ENCODE data around the gene PRXL2B.
"Not testable (repeated sequence)": the region's sequence is repeated elsewhere in the genome, so short reads cannot be mapped to it uniquely, and the experiment has no call there.

Gene PRXL2B

GRCh38 chr1:2550309-2550861 lies 36.2 kb upstream of the PRXL2B start:
- not testable (repeated sequence) for DNase-seq (ENCODE audit: low read depth, low spot score)

- not testable (repeated sequence) for DNase-seq (ENCODE audit: low read depth, low spot score)
Measured at GRCh38 chr1:2551544-2551943, 35.0 kb upstream of the PRXL2B start.

DNA sequence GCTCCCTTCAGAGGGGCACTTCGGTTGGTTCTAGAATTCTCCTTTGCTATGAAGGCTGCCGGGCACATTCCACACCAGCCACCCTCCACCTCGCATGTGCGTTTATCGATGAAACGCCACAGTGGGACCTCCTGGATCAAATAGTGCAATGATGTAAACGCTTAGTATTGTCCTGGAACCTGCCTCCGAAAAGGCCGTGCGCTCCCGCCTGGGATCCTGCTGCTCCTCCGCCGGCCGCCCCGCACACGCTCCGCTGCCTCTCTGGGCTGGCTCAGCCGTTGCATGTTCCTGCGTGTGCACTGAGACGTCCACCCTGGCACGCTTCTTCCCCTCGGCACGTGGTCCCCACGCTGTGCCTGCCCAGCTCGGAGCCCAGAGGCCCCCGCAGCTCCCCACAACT lies 34.4 kb upstream of the PRXL2B start:
- DNase-seq (ENCODE audit: low read depth, low spot score) = no peak

- DNase-seq (ENCODE audit: low read depth, low spot score) = not testable (repeated sequence)
Measured at GRCh38 chr1:2553076-2553475, 33.5 kb upstream of the PRXL2B start.

DNA sequence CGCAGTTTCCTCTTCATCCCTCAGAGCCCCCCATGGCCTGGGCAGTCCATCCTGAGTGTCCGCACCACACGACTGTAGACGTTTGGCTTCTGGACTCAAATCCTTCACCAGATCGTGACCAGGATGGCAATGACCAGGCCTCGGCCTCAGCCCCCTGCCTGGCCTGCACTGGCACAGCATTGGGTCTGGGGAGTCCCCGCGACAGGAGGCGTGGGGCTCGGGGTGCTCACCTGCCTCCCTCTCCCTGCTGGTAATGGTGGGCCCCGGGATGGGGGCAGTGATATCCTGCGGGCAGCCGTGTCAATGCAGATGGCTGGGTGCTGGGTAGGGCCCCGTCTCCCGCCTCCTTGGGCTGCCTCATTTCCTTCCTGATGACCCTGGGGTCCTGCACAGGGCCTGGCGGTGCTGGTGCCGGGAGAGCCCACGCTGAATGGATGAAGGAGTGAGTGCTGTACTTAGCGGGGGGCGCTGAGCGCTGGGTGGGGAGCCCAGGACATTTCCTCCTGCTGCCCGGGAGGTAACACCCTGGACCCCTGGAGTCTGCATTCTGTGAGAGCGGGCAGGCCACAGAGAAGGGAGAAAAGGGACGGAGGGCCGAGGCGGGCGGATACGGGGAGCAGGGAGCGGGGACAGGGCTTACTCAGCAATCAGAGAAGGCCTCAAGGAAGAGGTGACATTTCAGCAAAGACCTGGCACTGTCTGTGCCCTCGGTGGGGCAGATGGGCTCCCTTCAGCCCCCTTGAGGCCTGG lies 32.5 kb upstream of the PRXL2B start:
- no peak for DNase-seq (ENCODE audit: low read depth, low spot score)

- no peak for DNase-seq (ENCODE audit: low read depth, low spot score)
Measured at GRCh38 chr1:2554621-2555387, 31.8 kb upstream of the PRXL2B start.

DNA sequence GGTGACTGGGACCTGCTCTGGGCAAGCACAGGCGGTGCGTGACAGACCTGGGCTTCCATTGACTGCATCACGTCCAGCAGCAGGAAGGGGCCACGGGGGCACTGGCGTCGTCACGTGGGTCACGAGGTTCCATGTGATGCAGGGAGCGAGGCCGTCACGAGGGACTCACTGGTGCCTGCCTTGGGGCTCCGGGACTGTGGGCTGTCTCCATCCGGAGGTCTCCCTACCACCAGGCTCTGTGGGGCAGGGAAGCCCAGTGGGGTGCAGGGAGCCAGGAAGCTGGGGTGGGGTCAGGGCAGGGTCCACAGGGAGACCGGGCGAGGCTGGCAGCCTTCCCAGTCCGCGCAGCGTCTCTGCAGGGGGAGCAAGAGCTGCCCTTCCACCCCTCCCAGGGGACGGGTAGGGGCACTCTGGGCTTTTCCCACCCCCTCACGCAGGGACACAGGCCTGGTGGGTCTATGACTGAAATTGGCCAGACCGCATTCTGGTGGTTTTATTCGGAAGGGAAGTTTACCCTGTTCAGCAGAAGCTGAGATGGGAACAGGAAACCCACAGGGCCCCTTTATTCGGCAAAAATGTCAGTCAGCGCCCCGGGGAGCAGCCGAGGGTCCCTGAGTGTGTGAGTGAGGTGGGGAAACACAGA lies 30.8 kb upstream of the PRXL2B start:
- DNase-seq (ENCODE audit: low read depth, low spot score) = peak; percentile 84

DNA sequence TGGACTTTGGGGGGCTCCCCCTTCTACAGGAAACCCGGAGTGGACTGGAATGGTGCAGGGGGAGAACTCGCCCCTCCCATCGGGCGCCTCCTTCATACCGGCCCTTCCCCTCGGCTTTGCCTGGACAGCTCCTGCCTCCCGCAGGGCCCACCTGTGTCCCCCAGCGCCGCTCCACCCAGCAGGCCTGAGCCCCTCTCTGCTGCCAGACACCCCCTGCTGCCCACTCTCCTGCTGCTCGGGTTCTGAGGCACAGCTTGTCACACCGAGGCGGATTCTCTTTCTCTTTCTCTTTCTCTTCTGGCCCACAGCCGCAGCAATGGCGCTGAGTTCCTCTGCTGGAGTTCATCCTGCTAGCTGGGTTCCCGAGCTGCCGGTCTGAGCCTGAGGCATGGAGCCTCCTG lies 30.3 kb upstream of the PRXL2B start, which contains the start of gene TNFRSF14:
Gene TNFRSF14 (plus strand): TSS at position 95 of the 401 bp plus-strand sequence. CDS start 294 bp downstream, at position 389.
- peak; percentile 63 for DNase-seq (ENCODE audit: low read depth, low spot score)

- no peak for DNase-seq (ENCODE audit: low read depth, low spot score)
Measured at GRCh38 chr1:2556678-2557481, 29.7 kb upstream of the PRXL2B start.

DNA sequence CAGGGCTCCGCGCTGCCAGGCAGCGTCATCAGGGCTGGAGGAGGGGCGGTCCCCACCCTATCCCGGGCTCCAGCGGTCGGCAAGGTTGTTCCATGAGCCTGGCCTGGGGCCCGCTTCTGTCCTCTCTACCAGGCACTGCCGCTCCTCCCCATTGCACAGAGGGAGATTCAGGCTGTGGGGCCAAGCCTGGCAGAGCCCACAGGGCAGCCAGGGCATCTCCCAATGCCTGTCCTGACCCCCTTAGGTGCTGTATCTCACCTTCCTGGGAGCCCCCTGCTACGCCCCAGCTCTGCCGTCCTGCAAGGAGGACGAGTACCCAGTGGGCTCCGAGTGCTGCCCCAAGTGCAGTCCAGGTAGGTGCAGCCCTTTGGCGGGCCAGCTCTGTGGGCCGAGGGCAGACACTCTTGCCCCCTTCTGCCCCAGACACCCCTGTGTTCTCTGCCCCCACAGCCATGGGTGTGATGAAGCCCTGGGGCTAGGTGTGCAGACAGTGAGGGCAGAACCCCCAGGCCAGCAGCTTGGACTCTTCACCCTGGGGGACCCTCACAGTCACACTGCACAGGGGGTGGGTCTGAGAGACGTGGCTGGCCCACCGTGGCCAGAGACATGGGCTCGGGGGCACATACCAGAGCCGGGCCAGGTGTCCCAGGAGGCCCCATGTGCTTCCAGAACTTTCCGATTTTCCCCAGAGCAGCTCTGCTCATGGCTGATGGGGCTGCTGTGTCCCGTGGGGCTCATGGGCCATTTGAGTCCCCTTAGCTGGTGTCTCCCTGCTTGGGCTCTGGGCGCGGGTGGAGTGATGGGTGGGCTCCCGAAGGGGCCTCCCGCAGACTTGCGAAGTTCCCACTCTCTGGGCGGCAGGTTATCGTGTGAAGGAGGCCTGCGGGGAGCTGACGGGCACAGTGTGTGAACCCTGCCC lies 28.8 kb upstream of the PRXL2B start:
- DNase-seq (ENCODE audit: low read depth, low spot score) = no peak

GRCh38 chr1:2558420-2558819 lies 28.2 kb upstream of the PRXL2B start:
- DNase-seq (ENCODE audit: low read depth, low spot score) = no peak

GRCh38 chr1:2558861-2559260 lies 27.7 kb upstream of the PRXL2B start:
- no peak for DNase-seq (ENCODE audit: low read depth, low spot score)

DNA sequence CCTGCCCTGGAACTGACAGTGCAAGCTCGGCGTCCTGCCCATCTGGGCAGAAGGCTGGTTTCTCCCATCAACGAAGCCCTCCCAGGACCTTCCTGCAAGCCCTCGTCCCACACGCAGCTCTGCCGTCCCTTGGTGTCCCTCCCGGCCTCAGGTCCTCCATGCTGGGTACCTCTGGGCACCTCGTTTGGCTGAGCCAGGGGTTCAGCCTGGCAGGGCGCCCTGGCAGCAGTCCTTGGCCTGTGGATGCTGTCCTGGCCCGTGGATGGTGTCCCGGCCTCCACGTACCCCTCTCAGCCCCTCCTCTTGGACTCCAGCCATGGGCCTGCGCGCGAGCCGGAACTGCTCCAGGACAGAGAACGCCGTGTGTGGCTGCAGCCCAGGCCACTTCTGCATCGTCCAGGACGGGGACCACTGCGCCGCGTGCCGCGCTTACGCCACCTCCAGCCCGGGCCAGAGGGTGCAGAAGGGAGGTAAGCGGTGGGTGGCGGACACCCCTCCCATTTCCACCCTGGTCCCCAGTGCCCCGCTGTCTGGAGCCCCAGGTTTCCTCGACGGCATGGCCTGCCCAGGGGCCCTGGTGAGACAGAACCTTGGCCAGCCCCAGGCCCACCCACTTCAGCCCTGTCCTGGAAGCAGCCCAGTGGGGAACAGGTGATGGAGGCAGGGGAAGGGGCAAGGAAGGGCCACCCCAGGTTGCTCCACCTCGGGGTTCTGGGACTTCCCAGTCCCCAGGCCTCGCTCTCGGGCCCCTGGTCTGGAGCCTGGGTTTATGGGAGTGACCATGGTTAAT lies 26.9 kb upstream of the PRXL2B start:
- DNase-seq (ENCODE audit: low read depth, low spot score) = no peak

DNA sequence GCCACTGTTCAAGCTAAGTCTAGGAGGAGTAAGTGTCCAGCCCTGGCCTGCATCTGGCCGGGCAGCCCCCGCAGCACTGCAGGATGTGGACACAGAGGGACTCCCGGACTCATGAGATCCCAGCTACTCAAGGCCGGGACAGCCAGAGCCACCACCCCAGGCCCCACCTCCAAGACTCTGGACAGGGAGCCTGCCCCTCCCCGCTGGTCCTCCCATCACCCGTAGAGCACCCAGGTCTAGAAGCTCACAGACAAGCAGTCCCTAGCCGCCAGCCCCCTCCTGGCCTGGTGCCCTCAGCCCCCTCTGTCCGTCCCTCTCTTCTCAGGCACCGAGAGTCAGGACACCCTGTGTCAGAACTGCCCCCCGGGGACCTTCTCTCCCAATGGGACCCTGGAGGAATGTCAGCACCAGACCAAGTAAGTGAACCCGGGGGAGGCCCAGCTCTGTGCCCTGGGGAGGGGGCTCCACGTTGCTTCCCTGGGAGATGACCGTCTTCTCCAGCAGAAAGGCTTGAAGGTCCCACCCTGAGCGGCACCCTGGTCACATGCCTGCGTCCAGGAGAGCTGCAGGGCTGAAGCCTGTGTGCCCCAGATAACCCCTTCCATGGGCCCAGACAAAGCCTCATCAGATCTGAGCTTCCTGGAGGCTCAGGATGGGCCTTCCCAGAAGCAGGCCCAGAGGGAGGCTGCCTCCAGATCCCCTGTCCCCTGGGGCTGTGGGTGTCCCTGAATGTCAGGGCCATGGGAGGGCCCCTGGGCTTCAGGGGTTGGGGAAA lies 26.1 kb upstream of the PRXL2B start:
- no peak for DNase-seq (ENCODE audit: low read depth, low spot score)

- no peak for DNase-seq (ENCODE audit: low read depth, low spot score)
Measured at GRCh38 chr1:2561446-2561845, 25.1 kb upstream of the PRXL2B start.

GRCh38 chr1:2561898-2562895 lies 24.4 kb upstream of the PRXL2B start:
- no peak for DNase-seq (ENCODE audit: low read depth, low spot score)

DNA sequence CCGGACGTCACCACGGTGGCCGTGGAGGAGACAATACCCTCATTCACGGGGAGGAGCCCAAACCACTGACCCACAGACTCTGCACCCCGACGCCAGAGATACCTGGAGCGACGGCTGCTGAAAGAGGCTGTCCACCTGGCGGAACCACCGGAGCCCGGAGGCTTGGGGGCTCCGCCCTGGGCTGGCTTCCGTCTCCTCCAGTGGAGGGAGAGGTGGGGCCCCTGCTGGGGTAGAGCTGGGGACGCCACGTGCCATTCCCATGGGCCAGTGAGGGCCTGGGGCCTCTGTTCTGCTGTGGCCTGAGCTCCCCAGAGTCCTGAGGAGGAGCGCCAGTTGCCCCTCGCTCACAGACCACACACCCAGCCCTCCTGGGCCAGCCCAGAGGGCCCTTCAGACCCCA lies 23.4 kb upstream of the PRXL2B start:
- no peak for DNase-seq (ENCODE audit: low read depth, low spot score)
